Neural cell (in vitro differentiated cells): ENCODE measurements around the gene SLC22A23.

Experiments
- EP300 ChIP-seq: fragments of 450-650 bp; conservative IDR thresholded peaks from 2 replicates; pipeline ENCODE4 v1.6.1; 2014; ENCODE audit warnings: antibody characterized with exemption, mild to moderate bottlenecking, moderate library complexity; ENCODE audit not compliant: poor library complexity, severe bottlenecking
- EZH2 ChIP-seq: fragments of 200-600, 300-800 bp; shearing (Covaris generic), sonication (generic); IDR thresholded peaks from 2 replicates; pipeline ENCODE4 v1.6.1; 2014; ENCODE audit warnings: antibody characterized with exemption, low read length, borderline replicate concordance, mild to moderate bottlenecking; ENCODE audit not compliant: insufficient read depth, poor library complexity, severe bottlenecking
- POLR2AphosphoS5 ChIP-seq: IDR thresholded peaks from 2 replicates; pipeline ENCODE4 v1.6.1; 2012
- RAD21 ChIP-seq: fragments of 450-650 bp; conservative IDR thresholded peaks from 2 replicates; pipeline ENCODE4 v1.6.1; 2014; ENCODE audit warnings: antibody characterized with exemption, mild to moderate bottlenecking, moderate library complexity
- TAF1 ChIP-seq: IDR thresholded peaks from 2 replicates; pipeline ENCODE4 v1.6.1; 2012; ENCODE audit warnings: low read depth
- TF ChIP-seq, protein P1 (sequence below): fragments of 450-650 bp; IDR thresholded peaks from 2 replicates; pipeline ENCODE4 v1.5.1; 2014; ENCODE audit warnings: antibody characterized with exemption, mild to moderate bottlenecking, moderate library complexity; ENCODE audit not compliant: poor library complexity, severe bottlenecking
- TF ChIP-seq, protein P2 (sequence below): IDR thresholded peaks from 2 replicates; pipeline ENCODE4 v1.6.1; 2012; ENCODE audit warnings: borderline replicate concordance

GRCh38 chr6:3376064-3376463 is 80.8 kb downstream of the SLC22A23 start:
- TF ChIP-seq, protein P1, sequence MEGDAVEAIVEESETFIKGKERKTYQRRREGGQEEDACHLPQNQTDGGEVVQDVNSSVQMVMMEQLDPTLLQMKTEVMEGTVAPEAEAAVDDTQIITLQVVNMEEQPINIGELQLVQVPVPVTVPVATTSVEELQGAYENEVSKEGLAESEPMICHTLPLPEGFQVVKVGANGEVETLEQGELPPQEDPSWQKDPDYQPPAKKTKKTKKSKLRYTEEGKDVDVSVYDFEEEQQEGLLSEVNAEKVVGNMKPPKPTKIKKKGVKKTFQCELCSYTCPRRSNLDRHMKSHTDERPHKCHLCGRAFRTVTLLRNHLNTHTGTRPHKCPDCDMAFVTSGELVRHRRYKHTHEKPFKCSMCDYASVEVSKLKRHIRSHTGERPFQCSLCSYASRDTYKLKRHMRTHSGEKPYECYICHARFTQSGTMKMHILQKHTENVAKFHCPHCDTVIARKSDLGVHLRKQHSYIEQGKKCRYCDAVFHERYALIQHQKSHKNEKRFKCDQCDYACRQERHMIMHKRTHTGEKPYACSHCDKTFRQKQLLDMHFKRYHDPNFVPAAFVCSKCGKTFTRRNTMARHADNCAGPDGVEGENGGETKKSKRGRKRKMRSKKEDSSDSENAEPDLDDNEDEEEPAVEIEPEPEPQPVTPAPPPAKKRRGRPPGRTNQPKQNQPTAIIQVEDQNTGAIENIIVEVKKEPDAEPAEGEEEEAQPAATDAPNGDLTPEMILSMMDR, result no peak
- TF ChIP-seq, protein P2, sequence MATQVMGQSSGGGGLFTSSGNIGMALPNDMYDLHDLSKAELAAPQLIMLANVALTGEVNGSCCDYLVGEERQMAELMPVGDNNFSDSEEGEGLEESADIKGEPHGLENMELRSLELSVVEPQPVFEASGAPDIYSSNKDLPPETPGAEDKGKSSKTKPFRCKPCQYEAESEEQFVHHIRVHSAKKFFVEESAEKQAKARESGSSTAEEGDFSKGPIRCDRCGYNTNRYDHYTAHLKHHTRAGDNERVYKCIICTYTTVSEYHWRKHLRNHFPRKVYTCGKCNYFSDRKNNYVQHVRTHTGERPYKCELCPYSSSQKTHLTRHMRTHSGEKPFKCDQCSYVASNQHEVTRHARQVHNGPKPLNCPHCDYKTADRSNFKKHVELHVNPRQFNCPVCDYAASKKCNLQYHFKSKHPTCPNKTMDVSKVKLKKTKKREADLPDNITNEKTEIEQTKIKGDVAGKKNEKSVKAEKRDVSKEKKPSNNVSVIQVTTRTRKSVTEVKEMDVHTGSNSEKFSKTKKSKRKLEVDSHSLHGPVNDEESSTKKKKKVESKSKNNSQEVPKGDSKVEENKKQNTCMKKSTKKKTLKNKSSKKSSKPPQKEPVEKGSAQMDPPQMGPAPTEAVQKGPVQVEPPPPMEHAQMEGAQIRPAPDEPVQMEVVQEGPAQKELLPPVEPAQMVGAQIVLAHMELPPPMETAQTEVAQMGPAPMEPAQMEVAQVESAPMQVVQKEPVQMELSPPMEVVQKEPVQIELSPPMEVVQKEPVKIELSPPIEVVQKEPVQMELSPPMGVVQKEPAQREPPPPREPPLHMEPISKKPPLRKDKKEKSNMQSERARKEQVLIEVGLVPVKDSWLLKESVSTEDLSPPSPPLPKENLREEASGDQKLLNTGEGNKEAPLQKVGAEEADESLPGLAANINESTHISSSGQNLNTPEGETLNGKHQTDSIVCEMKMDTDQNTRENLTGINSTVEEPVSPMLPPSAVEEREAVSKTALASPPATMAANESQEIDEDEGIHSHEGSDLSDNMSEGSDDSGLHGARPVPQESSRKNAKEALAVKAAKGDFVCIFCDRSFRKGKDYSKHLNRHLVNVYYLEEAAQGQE, result no peak
- TF ChIP-seq EZH2 (no peak), TAF1 (no peak), POLR2AphosphoS5 (no peak), RAD21 (no peak), EP300 (no peak)
